Endothelial cell (in vitro differentiated cells): ENCODE measurements around the gene POP4. TPM values are rescaled to one million over a fixed set of nuclear protein-coding genes. Genes with fewer than 3 reads are reported as not detected.
A peak's percentile ranks its signal among the peaks of the same experiment; 100 is the strongest.

Experiments used
- DNase-seq: peaks from one replicate; pipeline ENCODE4 v3.0.0; 2021; ENCODE audit warnings: low spot score
- H3K27ac Mint-ChIP-seq: one replicate; pipeline ENCODE4 v1.8.0; 2021; ENCODE audit warnings: mixed read lengths, inconsistent platforms; ENCODE audit not compliant: unreplicated experiment
- H3K27me3 Mint-ChIP-seq: one replicate; pipeline ENCODE4 v1.8.0; 2021; ENCODE audit warnings: mild to moderate bottlenecking, moderate library complexity, mixed read lengths, inconsistent platforms; ENCODE audit not compliant: unreplicated experiment
- H3K36me3 Mint-ChIP-seq: one replicate; pipeline ENCODE4 v1.8.0; 2021; ENCODE audit warnings: mild to moderate bottlenecking, low read depth, mixed read lengths, inconsistent platforms; ENCODE audit not compliant: unreplicated experiment
- H3K4me1 Mint-ChIP-seq: one replicate; pipeline ENCODE4 v1.8.0; 2021; ENCODE audit warnings: mild to moderate bottlenecking, mixed read lengths, inconsistent platforms; ENCODE audit not compliant: unreplicated experiment
- H3K4me3 Mint-ChIP-seq: one replicate; pipeline ENCODE4 v1.8.0; 2021; ENCODE audit warnings: mild to moderate bottlenecking, mixed read lengths, inconsistent platforms; ENCODE audit not compliant: unreplicated experiment
- H3K9me3 Mint-ChIP-seq: one replicate; pipeline ENCODE4 v1.8.0; 2021; ENCODE audit warnings: mixed read lengths, inconsistent platforms; ENCODE audit not compliant: unreplicated experiment
- CTCF ChIP-seq: fragments of 200-600 bp; sonication (generic); IDR thresholded peaks from one replicate; pipeline ENCODE4 v1.5.0; 2021; ENCODE audit warnings: antibody characterized with exemption; ENCODE audit not compliant: unreplicated experiment
- total RNA-seq: library from RNA; stranded (reverse); fragmentation: NEBNext Ultra II Directional; extraction: Animal tissue kit (Norgen Biotek cat#: 25700); gene quantifications from one replicate; pipeline ENCODE4 v1.2.1, GENCODE V29; 2021; ENCODE audit not compliant: unreplicated experiment

Gene POP4
- total RNA-seq, 1 donor from 2014 or later: 48.8 TPM

- H3K27ac Mint-ChIP-seq: no peak overlapping the region
- H3K9me3 Mint-ChIP-seq: no peaks in the 10 kb centered on the region
- no peaks in the 10 kb centered on the region for H3K27me3 Mint-ChIP-seq
- TF ChIP-seq CTCF: no peak
- no peaks in the 10 kb centered on the region for H3K4me1 Mint-ChIP-seq
- no peak overlapping the region for H3K4me3 Mint-ChIP-seq
- DNase-seq: no peak
- no peaks in the 10 kb centered on the region for H3K36me3 Mint-ChIP-seq
Measured at GRCh38 chr19:29598496-29598895, 7.6 kb upstream of the POP4 start.

- Mint-ChIP-seq H3K36me3 (no peaks in the 10 kb centered on the region), H3K27ac (no peak overlapping the region), H3K27me3 (peaks cover 7% of the 10 kb centered on the region), H3K4me3 (no peak overlapping the region), H3K4me1 (peaks cover 14% of the 10 kb centered on the region), H3K9me3 (no peaks in the 10 kb centered on the region)
- DNase-seq: no peak
- no peak for TF ChIP-seq CTCF
Measured at GRCh38 chr19:29603308-29603707, 2.8 kb upstream of the POP4 start.

- no peak for TF ChIP-seq CTCF
- no peaks in the 10 kb centered on the region for H3K9me3 Mint-ChIP-seq
- peaks cover 14% of the 10 kb centered on the region for H3K4me1 Mint-ChIP-seq
- H3K36me3 Mint-ChIP-seq: peaks cover 11% of the 10 kb centered on the region
- peak overlapping the region; percentile 100 for H3K27ac Mint-ChIP-seq
- peak overlapping the region; percentile 100 for H3K4me3 Mint-ChIP-seq
- H3K27me3 Mint-ChIP-seq: peaks cover 16% of the 10 kb centered on the region
- no peak for DNase-seq
Measured at GRCh38 chr19:29606420-29606747, 301 bp downstream of the POP4 start.

- peaks cover 28% of the 10 kb centered on the region for H3K36me3 Mint-ChIP-seq
- no peaks in the 10 kb centered on the region for H3K9me3 Mint-ChIP-seq
- H3K27me3 Mint-ChIP-seq: peaks cover 18% of the 10 kb centered on the region
- H3K4me1 Mint-ChIP-seq: peaks cover 14% of the 10 kb centered on the region
- DNase-seq: no peak
- no peak for TF ChIP-seq CTCF
- H3K27ac Mint-ChIP-seq: no peak overlapping the region
- peak overlapping the region; percentile 42 for H3K4me3 Mint-ChIP-seq
Measured at GRCh38 chr19:29609636-29610035, 3.6 kb downstream of the POP4 start.

GRCh38 chr19:29610213-29610573, 4.1 kb downstream of the POP4 start:
- TF ChIP-seq CTCF: no peak
- Mint-ChIP-seq H3K9me3 (no peaks in the 10 kb centered on the region), H3K36me3 (peaks cover 30% of the 10 kb centered on the region), H3K27me3 (peaks cover 18% of the 10 kb centered on the region), H3K4me3 (no peak overlapping the region), H3K4me1 (peaks cover 14% of the 10 kb centered on the region), H3K27ac (no peak overlapping the region)
- no peak for DNase-seq
